Measurements from ENCODE around the gene ZNF181. TPM values are rescaled to one million over a fixed set of nuclear protein-coding genes. Genes with fewer than 3 reads are reported as not detected.

The ZNF181 gene
- total and polyA plus RNA-seq, 2 of the 8 experiments (the other 6 are each of a cell fraction or from before 2014, with no cell fraction given) = 2.8 to 7.5 TPM

- no peak for TF ChIP-seq CHD1 (IDR thresholded peaks at IDR 0.05; ENCODE audit: low read depth, low read length)
- no peak for TF ChIP-seq TCF12 (IDR thresholded peaks at IDR 0.05; ENCODE audit: low read depth, low read length)
- no peak for TF ChIP-seq CREB1 (IDR thresholded peaks at IDR 0.05)
- DNase-seq (ENCODE audit: low read depth in 1 of 2, low spot score in 2 of 2) = no peak
These were observed 60.3 kb downstream of the ZNF181 start for GRCh38 chr19:34794066-34794960.

More at GRCh38 chr19:34794066-34794960, 60.3 kb downstream of the ZNF181 start:
- H3K56ac ChIP-seq (replicated peaks; ENCODE audit: insufficient read length, low read depth, low read length) = no peak overlapping the region
- H2AFZ ChIP-seq (ENCODE audit: low read length) = no peak overlapping the region
- no peaks in the 10 kb centered on the region for H3K79me2 ChIP-seq (ENCODE audit: control insufficient read depth in 1 of 2, insufficient read depth in 2 of 2, low read length in 2 of 2)
- no peaks in the 10 kb centered on the region for H4K20me1 ChIP-seq (replicated peaks in 1 of 2; ENCODE audit: control insufficient read depth in 1 of 2, insufficient read depth in 2 of 2, low read length in 2 of 2)
- no peaks in the 10 kb centered on the region for H3K23me2 ChIP-seq (ENCODE audit: low read depth, low read length)
- peaks cover 27 to 36% of the 10 kb centered on the region in 2 experiments for H3K9me3 ChIP-seq (ENCODE audit: insufficient read depth in 2 of 2, low read depth in 1 of 2, low read length in 1 of 2)
- ChIA-PET CTCF (ENCODE audit: partially characterized antibody) (no interaction called here), POLR2A (ENCODE audit: partially characterized antibody) (no interaction called here)
- H3K4ac ChIP-seq (replicated peaks; ENCODE audit: insufficient read length, low read depth, low read length) = no peak overlapping the region
- H3K27ac ChIP-seq (ENCODE audit: low read depth, low read length) = no peak overlapping the region
- no peak overlapping the region for H3K9ac ChIP-seq (replicated peaks in 1 of 4; ENCODE audit: extremely low read depth in 1 of 4, low read depth in 3 of 4, low read length in 3 of 4)
- no peak overlapping the region for H4K91ac ChIP-seq (replicated peaks; ENCODE audit: insufficient read length, low read length)
- no peaks in the 10 kb centered on the region for H3K79me1 ChIP-seq (ENCODE audit: low read depth, low read length)
- no peak overlapping the region for H4K5ac ChIP-seq (ENCODE audit: insufficient read length, low read depth, low read length)
- H3K4me1 ChIP-seq (replicated peaks in 1 of 4; ENCODE audit: control insufficient read depth in 3 of 4, insufficient read depth in 4 of 4, low read length in 3 of 4) = no peaks in the 10 kb centered on the region
- H3K4me3 ChIP-seq (ENCODE audit: extremely low read depth in 1 of 4, insufficient read depth in 2 of 4, low read depth in 3 of 4, low read length in 4 of 4) = no peak overlapping the region
- WGBS, 2 experiments (ENCODE audit: extremely low coverage in 1 of 2, insufficient coverage in 1 of 2, insufficient read length in 1 of 2, insufficient replicate concordance in 2 of 2, low coverage in 1 of 2, low lambda C conversion rate in 2 of 2, missing lambda C conversion rate in 1 of 2) = 75% methylated on average over 9 of the region's 9 CpGs; no CpG with 5 or more reads in 1 of the 2 experiments
- no peak overlapping the region for H2BK20ac ChIP-seq (ENCODE audit: low read length)
- H2BK120ac ChIP-seq (replicated peaks; ENCODE audit: low read depth, low read length) = no peak overlapping the region
- H2BK5ac ChIP-seq (ENCODE audit: low read depth, low read length) = no peak overlapping the region
- no peak overlapping the region for H3K23ac ChIP-seq (ENCODE audit: insufficient read length)
- no peak for FAIRE-seq
- H4K8ac ChIP-seq (ENCODE audit: extremely low read depth, insufficient read depth, low read length) = no peak overlapping the region
- H3K14ac ChIP-seq (ENCODE audit: insufficient read length) = no peak overlapping the region
- peaks cover 0 to 1% (median 0%) of the 10 kb centered on the region in 4 experiments; a peak in 1 of 7 replicates for H3K27me3 ChIP-seq (replicated peaks in 1 of 4; ENCODE audit: control insufficient read depth in 3 of 4, extremely low read depth in 1 of 4, insufficient read depth in 3 of 4, low read length in 3 of 4)
- no peak overlapping the region for H2BK15ac ChIP-seq (ENCODE audit: low read length)
- H3K4me2 ChIP-seq (ENCODE audit: insufficient read depth in 1 of 2, low read depth in 2 of 2, low read length in 2 of 2) = no peak overlapping the region
- no peaks in the 10 kb centered on the region for H3K36me3 ChIP-seq (ENCODE audit: control insufficient read depth in 2 of 4, insufficient read depth in 4 of 4, low read length in 3 of 4)
- no peak overlapping the region for H2AK5ac ChIP-seq (ENCODE audit: low read depth, low read length)
- H3K18ac ChIP-seq (ENCODE audit: extremely low read depth, low read length) = no peak overlapping the region
- H2BK12ac ChIP-seq (ENCODE audit: low read depth, low read length) = no peak overlapping the region
